ENCODE measurements around the gene MAPKAP1. TPM values are rescaled to one million over a fixed set of nuclear protein-coding genes. Genes with fewer than 3 reads are reported as not detected.

The MAPKAP1 gene
- total and polyA plus RNA-seq, 3 experiments from 2014 or later: 64.7 to 119 (median 111) TPM

DNA sequence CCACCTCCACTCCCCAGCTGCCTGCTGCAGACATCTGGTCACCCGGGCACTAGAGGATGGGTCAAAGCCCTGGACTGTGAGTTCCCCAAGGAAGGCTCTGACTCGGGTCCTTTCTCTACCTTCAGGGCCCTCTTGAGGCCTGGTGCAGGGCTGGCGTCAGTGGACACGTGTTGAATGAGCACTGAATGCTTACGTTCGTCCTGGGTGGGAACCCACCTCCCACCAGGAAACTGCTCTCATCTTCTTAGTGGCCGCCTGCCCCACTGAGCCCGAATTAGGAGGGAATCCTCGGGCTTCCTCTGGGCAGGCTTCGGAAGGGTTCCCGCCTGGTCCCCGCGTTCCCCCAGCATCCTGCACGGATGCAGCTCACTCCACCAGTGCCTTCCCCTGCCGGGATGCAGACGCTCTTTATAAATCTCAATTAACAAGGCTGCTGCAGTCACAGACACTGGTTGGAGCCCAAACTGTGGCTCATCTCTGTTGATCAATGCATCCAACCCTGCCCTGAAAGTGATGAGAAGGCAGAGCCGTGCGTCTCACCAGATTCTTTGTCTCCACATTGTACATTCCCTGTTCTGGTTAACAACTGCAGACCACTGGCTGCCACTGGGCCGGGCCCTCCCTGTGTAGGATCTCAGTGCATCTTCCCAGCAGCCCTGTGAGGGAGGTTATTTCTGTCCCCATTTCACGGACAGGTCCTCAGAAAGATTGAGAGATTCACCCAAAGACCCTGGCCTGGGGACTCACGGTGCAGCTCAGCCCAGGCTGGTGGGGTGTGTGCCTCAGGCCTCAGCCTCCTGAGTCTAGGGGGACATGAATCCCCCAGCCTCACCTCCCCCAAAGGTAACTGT is 276.6 kb downstream of the MAPKAP1 start:
- no peak for DNase-seq
- H3K27ac Mint-ChIP-seq: peak overlapping the region in 1 of 8 donors; percentile 43
- ChIA-PET CTCF (no interaction called here), POLR2A (no interaction called here)
- Histone ChIP-seq H3K9me3 (ENCODE audit: low read length) (no peaks in the 10 kb centered on the region), H3K27me3 (ENCODE audit: insufficient read depth, low read length, poor library complexity, severe bottlenecking) (no peaks in the 10 kb centered on the region), H3K4me3 (ENCODE audit: low read length) (no peak overlapping the region), H3K36me3 (ENCODE audit: insufficient read depth, low read length) (no peaks in the 10 kb centered on the region), H3K4me1 (ENCODE audit: insufficient read depth, low read length) (no peaks in the 10 kb centered on the region), H3K27ac (ENCODE audit: low read depth, low read length) (no peak overlapping the region)
- no peaks in the 10 kb centered on the region for H3K4me1 Mint-ChIP-seq
- no peaks in the 10 kb centered on the region for H3K9me3 Mint-ChIP-seq
- peaks cover 0 to 1% of the 10 kb centered on the region in 2 donors for H3K27me3 Mint-ChIP-seq
- H3K4me3 Mint-ChIP-seq: no peak overlapping the region
- no peaks in the 10 kb centered on the region for H3K36me3 Mint-ChIP-seq

DNA sequence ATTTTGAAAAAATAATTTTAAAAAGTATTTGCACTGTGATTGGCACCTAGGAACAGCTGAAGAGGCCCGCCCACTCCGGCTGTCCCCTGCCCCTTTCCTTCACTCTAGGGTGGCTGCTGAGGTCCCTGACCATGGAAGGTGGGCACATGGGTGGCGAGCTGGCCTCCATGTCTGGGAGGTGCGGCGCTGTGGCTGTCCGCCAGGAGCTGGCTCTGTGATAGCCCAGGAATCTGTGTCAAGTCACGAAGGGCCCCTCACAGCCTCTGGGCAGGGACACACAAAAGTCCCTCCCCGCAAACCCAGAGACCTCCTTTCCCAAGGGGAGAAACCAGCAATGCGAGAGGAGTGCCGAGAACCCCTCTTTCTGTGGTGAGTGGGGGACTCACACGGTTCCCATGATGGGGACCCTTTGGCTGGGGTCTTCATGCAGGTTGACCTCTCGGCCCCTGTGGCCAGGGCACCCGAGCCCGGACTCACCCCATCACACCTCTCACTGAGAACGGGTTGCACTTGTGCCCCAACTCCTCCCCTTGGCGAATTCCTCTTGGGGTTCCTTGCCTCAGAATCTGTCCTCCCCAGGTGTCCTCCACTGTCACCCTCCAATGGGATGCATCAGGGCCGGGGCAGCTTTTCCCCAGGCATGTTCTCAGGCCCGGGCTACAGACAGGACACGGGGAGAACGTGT is 277.4 kb downstream of the MAPKAP1 start:
- no peak overlapping the region for H3K27ac Mint-ChIP-seq
- H3K4me3 Mint-ChIP-seq: no peak overlapping the region
- no peak overlapping the region for H3K4me3 ChIP-seq (ENCODE audit: low read length)
- no peaks in the 10 kb centered on the region for H3K4me1 ChIP-seq (ENCODE audit: insufficient read depth, low read length)
- no peaks in the 10 kb centered on the region for H3K36me3 Mint-ChIP-seq
- no peaks in the 10 kb centered on the region for H3K9me3 Mint-ChIP-seq
- H3K27ac ChIP-seq (ENCODE audit: low read depth, low read length): no peak overlapping the region
- H3K4me1 Mint-ChIP-seq: no peaks in the 10 kb centered on the region
- H3K9me3 ChIP-seq (ENCODE audit: low read length): no peaks in the 10 kb centered on the region
- no peaks in the 10 kb centered on the region for H3K36me3 ChIP-seq (ENCODE audit: insufficient read depth, low read length)
- no peaks in the 10 kb centered on the region for H3K27me3 ChIP-seq (ENCODE audit: insufficient read depth, low read length, poor library complexity, severe bottlenecking)
- ChIA-PET POLR2A (no interaction called here), CTCF (no interaction called here)
- no peak for DNase-seq
- no peaks in the 10 kb centered on the region for H3K27me3 Mint-ChIP-seq

DNA sequence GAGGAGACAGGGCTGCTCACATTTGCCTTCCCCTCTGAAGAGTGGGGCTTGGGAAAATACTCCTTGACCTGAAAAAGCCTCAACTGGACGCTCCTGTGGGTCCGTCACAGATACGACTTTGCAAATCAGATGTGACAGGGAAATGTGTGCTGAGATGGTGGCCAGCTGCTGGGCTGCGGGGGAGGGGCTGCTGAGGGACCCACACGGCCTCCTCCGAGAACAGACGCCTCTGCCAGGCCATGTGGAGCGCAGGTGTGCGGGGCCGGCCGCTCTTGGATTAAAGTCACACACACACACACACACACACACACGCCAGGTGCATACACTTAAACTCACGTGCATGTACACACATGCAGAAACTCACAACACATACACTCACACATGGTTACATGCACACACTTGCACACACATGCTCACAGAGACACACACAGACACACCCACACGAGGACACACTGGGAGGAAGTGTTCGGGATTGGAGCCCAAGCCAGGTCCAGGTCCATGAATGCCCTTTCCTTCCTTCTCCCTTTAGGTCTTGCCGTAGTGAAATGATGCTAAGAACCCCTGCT is 278.0 kb downstream of the MAPKAP1 start:
- DNase-seq: no peak
- Histone ChIP-seq H3K9me3 (ENCODE audit: low read length) (no peaks in the 10 kb centered on the region), H3K4me1 (ENCODE audit: insufficient read depth, low read length) (no peaks in the 10 kb centered on the region), H3K36me3 (ENCODE audit: insufficient read depth, low read length) (no peaks in the 10 kb centered on the region), H3K27ac (ENCODE audit: low read depth, low read length) (no peak overlapping the region), H3K4me3 (ENCODE audit: low read length) (no peak overlapping the region), H3K27me3 (ENCODE audit: insufficient read depth, low read length, poor library complexity, severe bottlenecking) (no peaks in the 10 kb centered on the region)
- Mint-ChIP-seq H3K27ac (no peak overlapping the region), H3K4me1 (no peaks in the 10 kb centered on the region), H3K4me3 (no peak overlapping the region), H3K27me3 (no peaks in the 10 kb centered on the region), H3K9me3 (no peaks in the 10 kb centered on the region), H3K36me3 (no peaks in the 10 kb centered on the region)
- ChIA-PET CTCF (no interaction called here), POLR2A (no interaction called here)

DNA sequence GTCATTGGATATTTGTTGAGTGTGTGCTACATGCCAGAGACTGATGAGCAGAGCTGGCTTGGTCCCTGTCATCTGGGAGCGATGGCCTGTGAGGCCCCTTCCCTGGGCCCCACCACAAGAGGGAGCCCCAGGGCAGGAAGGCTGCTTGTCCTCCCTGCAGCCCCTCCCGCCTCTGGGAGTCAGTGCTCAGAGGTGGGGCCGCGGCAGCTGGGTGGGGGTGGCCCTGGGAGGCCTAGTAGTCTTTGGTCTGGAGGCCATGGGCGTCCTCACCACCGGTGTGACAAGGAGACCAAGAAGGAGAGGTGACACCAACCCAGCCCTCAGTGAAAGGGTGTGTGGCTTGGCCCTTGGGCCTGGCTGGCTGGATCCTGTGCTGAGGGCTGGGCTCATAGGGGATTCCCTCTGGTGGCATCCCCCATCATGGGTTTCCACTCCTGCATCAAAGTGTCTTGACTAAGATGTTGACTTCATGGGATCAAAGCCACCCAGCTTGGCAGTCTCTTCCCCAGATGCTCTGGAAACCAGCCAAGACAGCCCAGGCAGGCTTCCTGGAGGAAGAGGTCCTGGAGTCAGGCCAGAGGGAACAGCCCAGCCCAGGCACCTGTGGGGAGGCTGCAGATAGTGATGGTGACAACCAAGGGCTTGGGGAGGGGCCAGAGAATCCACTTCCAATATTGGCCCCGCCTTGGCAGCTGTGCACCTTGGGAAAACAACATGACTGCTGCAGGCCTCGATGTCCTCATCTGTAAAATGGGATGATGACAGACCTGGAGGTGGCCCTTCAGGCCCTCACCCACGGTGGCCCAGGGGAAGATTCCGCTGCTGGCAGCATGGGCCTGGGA is 278.7 kb downstream of the MAPKAP1 start:
- Mint-ChIP-seq H3K4me3 (no peak overlapping the region), H3K36me3 (no peaks in the 10 kb centered on the region), H3K9me3 (no peaks in the 10 kb centered on the region), H3K27me3 (no peaks in the 10 kb centered on the region), H3K4me1 (no peaks in the 10 kb centered on the region), H3K27ac (no peak overlapping the region)
- DNase-seq: no peak
- H3K9me3 ChIP-seq (ENCODE audit: low read length): no peaks in the 10 kb centered on the region
- H3K4me3 ChIP-seq (ENCODE audit: low read length): no peak overlapping the region
- no peak overlapping the region for H3K27ac ChIP-seq (ENCODE audit: low read depth, low read length)
- no peaks in the 10 kb centered on the region for H3K4me1 ChIP-seq (ENCODE audit: insufficient read depth, low read length)
- H3K36me3 ChIP-seq (ENCODE audit: insufficient read depth, low read length): no peaks in the 10 kb centered on the region
- ChIA-PET CTCF (no interaction called here), POLR2A (no interaction called here)
- H3K27me3 ChIP-seq (ENCODE audit: insufficient read depth, low read length, poor library complexity, severe bottlenecking): no peaks in the 10 kb centered on the region

DNA sequence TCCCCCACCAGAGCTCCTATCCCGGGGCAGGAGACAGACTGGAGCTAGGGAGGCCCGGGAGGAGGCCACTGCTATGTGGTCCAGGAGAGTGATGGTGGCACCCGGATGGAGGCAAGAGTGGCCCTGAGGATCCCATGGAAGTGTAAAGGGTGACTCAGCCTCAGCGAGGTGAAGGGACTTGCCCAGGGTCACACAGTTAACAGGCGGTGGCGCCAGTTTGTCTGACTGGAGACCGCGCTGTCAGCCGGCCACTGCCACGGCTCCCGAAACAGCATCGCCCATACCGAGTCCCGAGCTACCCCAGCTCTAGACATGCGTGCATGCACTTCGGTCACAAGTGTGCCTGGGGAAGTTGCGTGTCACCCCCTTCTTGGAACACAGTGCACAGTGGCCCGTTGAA is 279.5 kb downstream of the MAPKAP1 start:
- no peak for DNase-seq
- ChIA-PET POLR2A (no interaction called here), CTCF (interaction anchor here (1.6 kb wide), 1 partner anchor 19 kb away, joined by 4 read pairs; no protein-coding TSS in a partner anchor)
- Mint-ChIP-seq H3K9me3 (no peaks in the 10 kb centered on the region), H3K27me3 (peaks cover 0 to 2% of the 10 kb centered on the region in 2 donors), H3K4me3 (no peak overlapping the region), H3K36me3 (no peaks in the 10 kb centered on the region), H3K4me1 (no peaks in the 10 kb centered on the region), H3K27ac (peak overlapping the region in 1 of 8 donors; percentile 68)
- no peaks in the 10 kb centered on the region for H3K9me3 ChIP-seq (ENCODE audit: low read length)
- H3K4me3 ChIP-seq (ENCODE audit: low read length): no peak overlapping the region
- no peak overlapping the region for H3K27ac ChIP-seq (ENCODE audit: low read depth, low read length)
- H3K4me1 ChIP-seq (ENCODE audit: insufficient read depth, low read length): no peaks in the 10 kb centered on the region
- H3K36me3 ChIP-seq (ENCODE audit: insufficient read depth, low read length): no peaks in the 10 kb centered on the region
- no peaks in the 10 kb centered on the region for H3K27me3 ChIP-seq (ENCODE audit: insufficient read depth, low read length, poor library complexity, severe bottlenecking)

DNA sequence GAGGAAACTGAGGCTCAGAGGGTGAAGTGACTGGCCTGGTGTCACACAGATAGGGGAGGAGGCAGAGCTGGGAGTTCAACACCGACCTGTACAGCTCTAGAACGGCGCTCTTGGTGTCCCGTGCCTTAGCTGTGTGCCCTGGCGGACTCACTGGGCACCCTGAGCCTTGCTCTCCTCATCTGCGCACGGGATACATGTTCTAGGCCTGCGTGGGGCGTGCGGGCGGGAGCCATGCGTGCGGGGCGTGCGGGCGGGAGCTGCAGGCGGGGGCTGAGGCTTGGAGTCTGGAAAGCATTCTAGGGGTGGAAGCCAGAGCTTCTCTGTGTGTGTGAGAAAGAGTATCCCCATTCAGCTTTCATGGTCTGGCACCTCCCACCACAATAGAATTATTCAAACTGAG is 280.1 kb downstream of the MAPKAP1 start:
- H3K4me3 Mint-ChIP-seq: no peak overlapping the region

DNA sequence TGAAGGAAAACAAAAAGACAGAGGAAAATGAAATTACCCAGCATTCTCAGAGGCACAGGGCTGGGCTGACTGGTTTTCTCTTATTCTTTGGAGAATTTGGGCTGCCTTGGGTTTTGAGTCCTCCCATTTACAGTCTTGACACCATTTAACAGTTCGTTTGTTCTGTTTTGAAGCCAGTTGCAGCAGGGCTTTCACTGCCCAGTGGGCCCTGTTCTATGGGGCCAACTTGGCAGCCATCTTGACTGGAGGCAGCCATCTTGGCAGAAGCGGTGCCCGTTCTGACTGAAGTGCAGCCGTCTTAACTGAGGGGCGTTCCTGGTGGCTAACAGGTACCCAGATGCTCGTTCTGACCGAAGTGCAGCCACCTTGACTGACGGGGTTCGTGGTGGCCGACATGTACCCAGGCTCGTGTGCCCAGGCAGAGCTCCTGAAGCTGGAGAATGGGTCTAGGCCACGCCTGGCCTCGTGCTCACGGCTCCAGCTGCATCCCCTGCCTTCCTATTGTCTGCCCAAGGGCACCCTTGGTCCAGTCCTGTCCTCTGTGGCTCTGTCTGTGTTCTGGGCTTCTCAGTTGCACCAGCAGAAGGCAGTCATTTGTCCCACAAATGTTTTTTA is 281.0 kb downstream of the MAPKAP1 start:
- Histone ChIP-seq H3K4me1 (ENCODE audit: insufficient read depth, low read length) (no peaks in the 10 kb centered on the region), H3K4me3 (ENCODE audit: low read length) (no peak overlapping the region), H3K9me3 (ENCODE audit: low read length) (no peaks in the 10 kb centered on the region), H3K27me3 (ENCODE audit: insufficient read depth, low read length, poor library complexity, severe bottlenecking) (no peaks in the 10 kb centered on the region), H3K36me3 (ENCODE audit: insufficient read depth, low read length) (no peaks in the 10 kb centered on the region), H3K27ac (ENCODE audit: low read depth, low read length) (no peak overlapping the region)
- DNase-seq: no peak
- peaks cover 0 to 3% of the 10 kb centered on the region in 2 donors for H3K27me3 Mint-ChIP-seq
- H3K36me3 Mint-ChIP-seq: no peaks in the 10 kb centered on the region
- ChIA-PET CTCF (interaction anchor here (1.6 kb wide), 1 partner anchor 18 kb away, joined by 4 read pairs; no protein-coding TSS in a partner anchor), POLR2A (no interaction called here)
- H3K27ac Mint-ChIP-seq: no peak overlapping the region
- no peaks in the 10 kb centered on the region for H3K4me1 Mint-ChIP-seq
- no peak overlapping the region for H3K4me3 Mint-ChIP-seq
- H3K9me3 Mint-ChIP-seq: no peaks in the 10 kb centered on the region

More for the DNA sequence above, 280.1 kb downstream of the MAPKAP1 start:
- Mint-ChIP-seq H3K4me1 (no peaks in the 10 kb centered on the region), H3K36me3 (no peaks in the 10 kb centered on the region), H3K27ac (peak overlapping the region in 1 of 8 donors; percentile 10), H3K9me3 (no peaks in the 10 kb centered on the region), H3K27me3 (peaks cover 0 to 3% of the 10 kb centered on the region in 2 donors)
- H3K9me3 ChIP-seq (ENCODE audit: low read length): no peaks in the 10 kb centered on the region
- no peaks in the 10 kb centered on the region for H3K4me1 ChIP-seq (ENCODE audit: insufficient read depth, low read length)
- H3K4me3 ChIP-seq (ENCODE audit: low read length): no peak overlapping the region
- POLR2A ChIA-PET: no interaction called here
- no peak for DNase-seq
- no peaks in the 10 kb centered on the region for H3K27me3 ChIP-seq (ENCODE audit: insufficient read depth, low read length, poor library complexity, severe bottlenecking)
- no peak overlapping the region for H3K27ac ChIP-seq (ENCODE audit: low read depth, low read length)
- no peaks in the 10 kb centered on the region for H3K36me3 ChIP-seq (ENCODE audit: insufficient read depth, low read length)
- CTCF ChIA-PET: interaction anchor here (1.6 kb wide), 1 partner anchor 19 kb away, joined by 4 read pairs; no protein-coding TSS in a partner anchor

All from CD8-positive, alpha-beta memory T cell (primary cell).